ENCODE results near the gene CACNB2.

Gene CACNB2

DNA sequence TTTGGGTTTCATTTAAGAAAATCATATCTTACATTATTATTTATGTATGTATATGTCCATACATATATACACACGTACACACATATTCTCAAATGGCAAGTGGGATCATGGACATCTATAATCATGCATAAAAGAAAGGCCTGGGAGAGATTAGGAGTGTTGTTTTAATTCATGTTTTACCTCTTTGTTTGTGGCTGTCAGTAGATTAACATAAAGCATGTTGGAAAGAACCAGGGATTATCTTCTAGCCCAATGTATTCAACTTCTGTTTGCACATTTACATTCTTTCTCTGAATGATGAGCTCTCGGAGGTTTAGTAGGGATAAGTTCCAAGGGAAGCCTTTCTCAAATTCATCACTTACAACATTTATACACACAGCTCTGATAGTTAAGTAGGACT is 319.8 kb downstream of the CACNB2 start:
- DNase-seq, result no peak

DNA sequence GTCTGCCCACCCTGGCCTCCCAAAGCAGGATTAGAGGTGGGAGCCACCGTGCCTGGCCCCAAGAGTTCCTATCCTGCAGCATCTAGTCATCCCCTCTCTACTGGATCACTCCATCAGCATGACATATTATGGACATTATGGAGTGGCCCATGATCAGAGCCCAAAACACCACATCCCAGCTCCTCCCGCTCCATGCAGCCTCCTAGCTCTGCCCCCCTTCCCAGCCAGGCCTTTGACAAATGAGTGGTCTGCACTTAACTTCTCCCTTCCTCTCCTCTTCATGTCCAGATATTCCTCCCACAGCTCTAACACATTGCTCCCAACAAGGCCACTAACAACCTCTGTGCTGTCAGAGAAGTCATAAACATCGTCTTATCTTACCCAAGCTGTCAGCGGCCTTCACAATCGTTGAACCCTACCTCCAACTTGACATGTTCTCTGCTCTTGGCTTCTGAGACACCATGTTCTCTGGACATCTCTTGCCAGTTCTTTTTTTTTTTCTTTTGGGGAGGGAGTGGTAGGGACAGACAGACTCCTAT is 323.5 kb downstream of the CACNB2 start:
- no peak for DNase-seq

DNA sequence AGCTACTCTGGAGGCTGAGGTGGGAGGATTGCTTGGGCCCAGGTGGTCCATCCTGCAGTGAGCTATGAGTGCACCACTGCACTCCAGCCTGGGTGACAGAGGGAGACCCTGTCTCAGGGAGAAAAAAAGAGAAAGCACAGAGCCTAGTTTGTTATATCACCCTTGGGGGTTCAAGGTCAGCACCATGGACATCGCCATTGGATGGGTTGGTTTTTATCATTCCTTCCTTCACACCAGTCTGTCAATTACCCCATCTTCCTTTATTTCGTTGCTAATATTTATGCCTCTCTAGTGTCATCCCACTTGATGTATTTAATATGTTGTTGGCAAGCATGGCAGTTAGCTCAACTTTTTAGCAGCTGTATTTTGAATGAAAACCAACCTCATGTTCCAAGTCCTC is 328.9 kb downstream of the CACNB2 start:
- no peak for DNase-seq

DNA sequence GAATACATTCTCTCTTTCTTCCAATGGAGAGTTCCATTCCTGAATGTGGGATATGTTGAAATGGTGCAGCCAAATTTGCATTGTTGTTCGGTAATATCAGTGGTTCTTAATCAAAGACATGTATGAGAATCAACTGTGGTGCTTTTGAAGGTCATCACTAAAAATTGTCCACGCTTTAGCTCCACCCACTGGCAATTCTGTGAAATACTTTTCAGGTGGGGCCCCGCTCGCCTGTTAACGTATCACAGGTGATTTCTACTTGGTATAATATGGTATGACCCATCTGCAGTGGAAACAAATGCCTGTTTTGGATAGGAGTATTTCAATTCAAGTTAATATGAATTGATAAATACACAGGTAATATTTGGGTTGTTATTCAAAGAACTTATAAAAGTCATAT is 332.8 kb downstream of the CACNB2 start:
- DNase-seq, result peak; percentile 31

DNA sequence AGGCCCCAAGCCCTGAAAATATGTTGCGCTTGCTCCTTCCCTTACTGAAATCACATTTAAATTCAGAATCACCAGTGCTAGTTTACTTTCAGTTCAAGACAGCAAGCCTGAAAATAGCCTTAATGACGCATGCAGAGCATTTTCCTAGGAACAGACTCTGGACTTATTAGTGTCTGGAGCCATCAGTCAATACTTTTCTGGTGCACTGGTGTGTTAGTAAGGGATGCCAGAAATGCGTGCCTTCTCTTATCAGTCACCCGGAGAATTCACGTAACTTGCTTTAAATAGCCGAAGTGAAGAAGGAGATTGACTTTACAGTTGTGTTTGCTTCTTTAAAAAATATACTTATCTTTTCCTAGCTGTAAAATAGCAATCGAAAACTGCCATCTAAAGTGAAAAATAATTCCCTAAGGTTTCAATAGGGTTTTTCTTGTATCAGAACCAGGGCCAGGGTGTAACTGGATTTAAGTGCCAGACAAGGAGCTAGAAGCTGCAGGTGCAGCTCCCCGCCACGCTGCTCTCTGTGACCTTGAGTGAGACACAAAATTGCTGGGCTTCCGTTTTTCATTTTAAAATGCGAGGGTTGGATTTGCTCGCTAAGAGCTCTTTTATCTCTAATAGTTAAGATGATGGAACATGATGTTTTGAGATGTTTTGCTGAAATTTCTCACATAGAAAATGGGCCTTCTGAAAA is 333.3 kb downstream of the CACNB2 start:
- DNase-seq, result peak; percentile 75

DNA sequence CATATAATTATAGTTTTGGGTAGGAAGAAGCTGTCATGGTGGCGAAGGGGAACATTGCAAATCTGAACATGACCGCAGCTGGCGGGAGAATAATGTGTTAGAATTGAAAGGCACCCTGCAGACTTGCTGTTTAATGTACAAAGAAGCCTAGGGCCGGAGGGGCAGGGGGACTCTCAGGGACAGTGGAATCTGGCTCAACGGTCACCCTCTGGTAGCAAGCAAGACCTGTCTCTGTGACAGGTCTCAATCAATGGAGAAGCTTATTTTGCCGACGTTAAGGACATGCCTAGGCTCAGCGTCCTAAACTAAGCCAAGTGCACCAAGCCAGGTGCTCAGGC is 333.9 kb downstream of the CACNB2 start:
- DNase-seq, result no peak

DNA sequence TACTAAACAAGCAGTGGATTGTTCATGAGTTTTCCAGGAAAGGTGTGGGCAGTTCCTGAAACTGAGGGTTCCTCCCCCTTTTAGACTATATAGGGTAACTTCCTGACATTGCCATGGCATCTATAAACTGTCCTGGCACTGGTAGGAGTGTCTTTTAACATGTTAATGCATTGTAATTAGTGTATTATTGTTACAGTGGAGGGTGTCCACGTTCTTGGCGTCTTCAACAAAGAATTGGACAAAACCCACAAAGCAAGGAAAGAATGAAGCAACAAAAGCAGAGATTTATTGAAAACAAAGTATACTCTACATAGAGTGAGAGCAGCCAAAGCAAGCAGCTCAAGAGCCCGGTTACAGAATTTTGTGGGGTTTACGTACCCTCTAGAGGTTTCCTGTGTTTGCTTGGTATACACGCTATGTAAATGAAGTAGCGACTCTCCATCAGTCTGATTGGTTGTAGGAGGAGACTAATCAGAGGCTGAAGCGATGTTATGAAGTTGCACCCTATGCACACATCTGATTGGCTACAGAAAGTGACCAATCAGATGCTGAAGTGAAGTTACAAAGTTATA is 335.9 kb downstream of the CACNB2 start:
- no peak for DNase-seq

DNA sequence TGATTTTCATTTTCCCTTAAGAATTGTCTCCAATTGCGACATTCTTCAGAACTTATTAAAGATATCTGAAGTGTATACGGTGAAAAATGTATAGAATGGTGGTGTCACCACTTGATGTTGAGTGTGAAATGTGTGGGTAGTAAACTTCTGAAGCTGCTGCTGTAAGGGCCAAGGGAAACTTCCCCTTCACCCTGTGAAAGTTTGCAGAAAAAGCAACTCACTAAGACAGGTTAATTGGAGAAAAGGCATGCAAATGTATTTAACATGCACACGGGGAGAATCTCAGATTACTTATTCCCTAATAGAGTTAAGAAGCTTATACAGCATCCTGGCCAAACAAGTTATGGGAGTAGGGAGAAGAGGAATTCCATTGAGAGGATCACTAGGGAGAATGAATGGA is 338.1 kb downstream of the CACNB2 start:
- no peak for DNase-seq

DNA sequence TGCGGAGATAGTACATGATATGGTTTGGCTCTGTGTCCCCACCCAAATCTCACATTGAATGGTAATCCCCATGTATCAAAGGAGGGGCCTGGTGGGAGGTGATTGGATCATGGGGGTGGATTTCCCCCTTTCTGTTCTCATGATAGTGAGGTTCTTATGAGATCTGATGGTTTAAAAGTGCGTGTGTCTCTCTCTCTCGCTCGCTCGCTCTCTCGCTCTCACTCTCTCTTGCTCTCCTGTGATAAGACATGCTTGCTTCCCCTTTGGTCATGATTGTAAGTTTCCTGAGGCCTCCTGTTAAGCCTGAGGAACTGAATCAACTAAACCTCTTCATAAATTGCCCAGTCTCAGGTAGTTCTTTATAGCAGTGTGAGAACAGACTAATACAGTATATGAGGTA is 339.3 kb downstream of the CACNB2 start:
- no peak for DNase-seq

DNA sequence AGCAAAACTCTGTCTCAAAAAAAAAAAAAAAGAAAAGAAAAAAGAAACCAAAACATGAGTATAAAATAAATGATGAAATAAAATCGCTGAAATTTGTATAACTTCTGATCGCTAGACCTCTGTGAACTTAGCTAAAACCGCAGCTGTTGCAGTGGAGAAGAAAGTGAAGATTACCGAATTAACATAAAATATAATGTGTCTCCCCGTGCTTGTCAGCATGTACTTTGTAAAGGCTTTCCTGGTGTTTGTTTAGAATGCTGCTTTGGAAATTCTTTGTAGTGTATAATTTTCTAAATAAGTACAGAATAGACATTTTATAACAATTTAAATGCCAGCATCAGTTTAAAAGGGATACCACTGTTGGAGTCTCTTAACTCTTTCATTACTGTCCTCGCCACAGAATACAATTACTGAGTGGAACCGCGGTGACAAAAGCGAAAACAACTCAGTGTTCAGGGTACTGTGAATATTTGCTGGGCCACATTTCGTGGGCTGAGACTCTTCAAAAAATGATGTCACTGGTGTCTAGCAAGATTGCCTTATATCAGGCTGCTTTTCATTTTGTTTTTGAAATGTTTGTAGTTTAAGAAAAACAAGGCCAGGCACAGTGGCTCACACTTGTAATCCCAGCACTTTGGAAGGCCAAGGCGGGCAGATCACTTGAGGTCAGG is 343.4 kb downstream of the CACNB2 start:
- no peak for DNase-seq

DNA sequence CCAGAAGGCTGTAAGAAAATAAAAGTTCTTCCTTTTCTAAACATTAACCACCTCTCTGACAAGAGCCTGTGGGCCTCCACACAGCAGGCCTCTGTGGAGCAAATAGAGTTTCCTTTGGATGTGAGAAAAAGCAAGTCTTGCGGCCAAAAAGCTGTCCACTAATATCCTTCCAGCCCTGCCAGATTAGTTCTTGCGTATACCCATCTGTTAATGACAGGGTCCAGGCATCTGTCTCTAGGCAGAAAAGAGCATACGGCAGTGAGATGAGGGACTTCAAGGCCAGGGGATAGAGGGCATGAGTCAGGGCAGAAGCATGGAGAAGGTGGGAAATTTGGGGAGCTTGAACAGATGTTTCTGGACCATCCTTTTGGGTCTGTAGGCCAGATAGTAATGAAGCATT is 346.2 kb downstream of the CACNB2 start:
- no peak for DNase-seq

DNA sequence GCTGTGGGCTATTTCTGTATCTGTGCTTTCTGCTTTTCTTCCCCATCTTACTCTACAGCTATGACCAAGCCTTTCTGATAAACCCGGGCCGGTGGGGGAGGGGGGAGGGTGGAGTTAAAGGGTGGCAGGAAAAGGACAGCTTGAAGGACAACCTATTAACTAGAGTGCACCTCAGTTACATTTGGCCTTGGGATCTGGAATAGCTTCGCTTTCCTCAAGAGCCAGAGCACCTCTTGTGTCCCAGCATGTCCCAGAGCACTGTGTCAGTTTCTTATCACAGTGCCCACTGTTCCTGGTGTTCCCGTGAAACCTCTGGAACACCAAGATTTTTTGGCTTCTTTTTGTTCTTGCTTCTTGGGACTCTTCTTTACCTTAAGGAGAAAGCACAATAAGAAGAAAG is 350.5 kb downstream of the CACNB2 start:
- no peak for DNase-seq

DNA sequence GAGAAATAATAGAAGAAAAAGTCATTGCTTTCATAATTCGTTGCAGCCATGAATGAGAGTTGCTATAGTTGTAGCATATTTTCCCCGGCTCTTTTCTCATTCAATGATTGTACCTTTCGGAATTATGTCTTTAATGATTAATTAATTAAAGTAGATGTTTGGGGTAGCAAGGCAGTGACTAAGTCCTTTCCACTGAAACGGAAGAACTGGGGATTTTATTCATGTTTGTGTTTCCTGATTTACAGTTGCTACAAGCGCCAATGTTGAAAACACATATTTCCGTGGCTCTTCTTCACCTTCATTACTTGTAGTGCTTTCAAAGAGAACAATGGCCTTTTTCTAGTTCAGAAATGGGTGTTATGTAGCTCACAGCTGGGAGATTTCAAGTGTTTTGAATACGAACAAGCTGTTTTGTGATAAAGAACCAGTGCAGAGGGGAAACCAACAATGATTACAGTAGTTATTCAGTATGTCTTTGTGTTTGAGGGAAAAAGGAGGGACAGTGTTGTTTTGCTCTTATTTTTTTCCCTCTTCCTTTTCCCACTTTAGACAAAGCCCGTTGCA is 357.7 kb downstream of the CACNB2 start:
- DNase-seq, result no peak

DNA sequence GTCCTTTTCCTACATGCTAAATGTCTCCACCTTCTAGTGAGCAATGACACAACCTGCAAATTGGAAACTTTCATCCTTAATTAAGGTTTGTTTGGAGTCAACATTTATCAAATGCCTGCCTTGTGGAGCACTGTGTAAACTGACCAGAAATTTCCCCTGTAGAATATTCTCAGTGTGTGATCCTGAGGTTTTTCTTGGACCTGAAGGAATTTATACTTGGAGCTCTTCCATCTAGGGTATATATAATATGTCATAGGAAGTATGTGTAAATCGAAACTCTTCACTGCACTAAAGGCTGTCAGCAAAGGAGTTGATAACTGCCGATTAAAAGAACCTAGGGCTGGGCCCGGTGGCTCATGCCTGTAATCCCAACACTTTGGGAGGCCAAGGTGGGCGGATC is 358.8 kb downstream of the CACNB2 start:
- no peak for DNase-seq

DNA sequence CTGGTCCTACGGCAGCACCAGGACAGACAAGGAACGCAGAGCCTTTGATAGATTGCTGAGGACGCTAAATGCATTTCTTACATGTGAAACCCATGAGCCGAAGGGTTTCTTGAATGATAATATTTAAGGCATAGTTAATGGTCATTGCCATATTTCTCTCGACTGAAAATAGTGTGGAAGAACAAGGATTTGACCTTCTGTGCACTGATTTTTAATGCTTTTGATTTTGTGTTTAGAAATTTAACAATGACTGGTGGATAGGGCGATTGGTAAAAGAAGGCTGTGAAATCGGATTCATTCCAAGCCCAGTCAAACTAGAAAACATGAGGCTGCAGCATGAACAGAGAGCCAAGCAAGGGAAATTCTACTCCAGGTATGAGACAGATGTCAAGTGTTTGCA is 360.4 kb downstream of the CACNB2 start:
- no peak for DNase-seq

DNA sequence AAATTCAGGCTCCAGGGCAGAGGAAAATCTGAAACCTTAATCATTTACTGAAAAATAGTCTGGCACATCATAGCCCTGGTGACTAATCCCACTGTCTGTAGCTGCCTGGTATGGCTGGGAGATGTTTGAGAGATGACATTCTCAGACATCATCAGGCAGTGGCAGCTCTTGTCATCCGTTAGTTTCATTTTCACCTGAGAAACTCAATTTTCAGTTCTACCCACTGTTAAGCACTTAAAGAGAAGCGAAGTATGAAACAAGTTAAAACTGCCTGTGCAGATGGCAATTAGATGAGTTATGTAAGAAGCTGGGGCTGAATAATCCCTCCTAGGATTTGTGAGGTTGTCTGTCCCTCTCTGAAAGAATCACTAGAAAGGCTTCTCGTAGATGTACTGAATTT is 361.0 kb downstream of the CACNB2 start:
- peak; percentile 16 for DNase-seq

DNA sequence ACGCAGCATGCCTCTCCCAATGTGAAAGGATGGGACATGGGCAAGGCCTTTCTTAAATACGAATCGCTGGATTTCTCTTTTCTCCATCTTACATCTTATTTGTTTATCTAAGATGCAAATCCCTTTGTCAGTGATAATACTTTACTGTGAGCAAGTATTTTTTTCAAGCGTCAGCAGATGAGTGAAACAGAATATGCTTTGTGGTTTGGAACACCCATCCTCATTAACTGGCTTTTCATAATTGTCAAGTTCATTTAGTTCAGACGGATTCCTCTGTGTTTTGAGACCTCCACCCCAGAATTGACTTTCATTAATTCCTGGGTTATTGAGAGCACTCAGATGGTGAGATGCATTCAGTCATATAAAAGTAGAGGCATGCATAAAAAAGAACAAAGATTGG is 361.4 kb downstream of the CACNB2 start:
- peak; percentile 39 for DNase-seq

DNA sequence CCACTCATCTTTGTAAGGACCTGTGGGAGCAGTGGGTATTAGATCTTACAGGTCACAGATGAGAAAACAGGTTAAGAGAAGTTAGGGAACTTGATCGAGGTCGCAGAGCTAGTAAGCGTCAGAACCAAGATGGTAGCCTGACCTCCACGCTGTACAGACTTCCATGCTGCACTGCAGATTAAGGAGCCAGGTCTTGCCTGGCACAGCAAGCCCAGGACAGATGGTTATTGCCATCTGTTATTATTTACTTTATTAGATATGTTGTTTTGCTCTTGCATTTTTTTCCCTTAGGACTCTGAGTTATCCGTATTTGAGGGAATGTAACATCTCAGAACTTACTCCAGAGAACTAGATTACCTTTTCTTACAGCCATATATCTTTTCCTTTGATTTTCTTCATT is 363.9 kb downstream of the CACNB2 start:
- DNase-seq, result no peak

DNA sequence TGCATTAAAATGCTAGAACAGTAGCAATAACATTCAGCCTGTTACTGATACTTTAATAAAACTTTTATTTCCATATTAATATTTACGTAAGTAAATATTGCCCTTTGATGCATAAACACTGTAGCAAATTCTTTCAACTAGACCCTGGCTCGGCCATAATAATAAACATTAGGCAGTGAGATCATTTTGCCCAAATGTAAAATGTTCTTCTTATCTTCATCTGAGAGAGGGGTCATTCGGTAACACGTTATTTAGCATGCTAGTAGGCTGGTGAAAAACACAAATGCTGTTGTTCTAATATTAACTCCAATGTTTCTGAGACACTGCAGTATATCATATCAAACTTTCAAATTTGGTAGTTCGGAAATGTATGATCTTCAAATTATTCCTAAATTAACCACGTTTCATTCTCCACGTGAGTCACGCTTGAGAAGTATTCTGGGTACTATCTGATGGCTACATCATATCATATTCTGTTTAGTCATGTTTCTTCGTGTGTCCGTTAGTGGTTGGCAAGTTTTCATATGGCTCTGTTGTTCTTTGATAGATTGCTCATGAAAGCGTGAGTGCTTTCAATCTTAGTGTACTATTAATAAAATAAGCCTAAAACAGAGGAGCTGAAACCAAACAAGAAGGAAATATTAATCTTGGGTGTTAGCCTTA is 365.4 kb downstream of the CACNB2 start:
- peak; percentile 25 for DNase-seq

DNA sequence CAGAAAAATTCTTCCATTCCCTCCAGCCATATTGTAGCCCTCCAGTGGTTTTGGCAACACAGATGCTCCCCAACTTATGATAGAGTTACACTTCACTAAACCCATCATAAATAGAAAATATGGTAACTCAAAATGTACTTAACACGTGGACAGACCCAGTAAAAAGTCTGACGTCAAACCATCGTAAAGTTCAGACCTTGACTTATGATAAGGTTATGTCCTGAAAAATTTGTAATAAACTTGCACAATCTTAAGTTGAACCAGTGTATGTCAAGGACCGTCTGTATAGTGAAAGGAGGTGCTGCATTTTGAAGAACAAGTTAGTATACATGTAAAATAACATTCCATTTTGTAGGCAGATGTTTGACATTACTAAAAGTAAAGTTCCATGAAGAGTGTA is 368.4 kb downstream of the CACNB2 start:
- no peak for DNase-seq

DNA sequence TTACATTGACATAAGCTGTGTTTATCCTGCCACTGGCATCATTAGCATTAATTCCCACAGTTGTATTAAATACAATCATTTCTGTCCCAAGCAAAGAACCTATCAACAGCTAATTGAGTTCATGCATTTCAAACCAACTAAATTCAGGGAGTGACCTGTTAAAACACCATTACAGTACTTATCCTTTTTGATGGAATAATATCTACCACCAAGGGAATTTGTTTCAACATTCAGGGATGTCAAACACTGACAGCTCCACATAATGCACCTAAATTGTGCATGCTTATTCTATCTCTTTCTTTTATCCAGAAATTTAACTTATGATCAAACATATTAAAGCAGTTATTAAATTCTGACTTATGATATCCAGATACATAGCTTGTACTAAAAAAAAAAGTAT is 374.3 kb downstream of the CACNB2 start:
- DNase-seq, result no peak

DNA sequence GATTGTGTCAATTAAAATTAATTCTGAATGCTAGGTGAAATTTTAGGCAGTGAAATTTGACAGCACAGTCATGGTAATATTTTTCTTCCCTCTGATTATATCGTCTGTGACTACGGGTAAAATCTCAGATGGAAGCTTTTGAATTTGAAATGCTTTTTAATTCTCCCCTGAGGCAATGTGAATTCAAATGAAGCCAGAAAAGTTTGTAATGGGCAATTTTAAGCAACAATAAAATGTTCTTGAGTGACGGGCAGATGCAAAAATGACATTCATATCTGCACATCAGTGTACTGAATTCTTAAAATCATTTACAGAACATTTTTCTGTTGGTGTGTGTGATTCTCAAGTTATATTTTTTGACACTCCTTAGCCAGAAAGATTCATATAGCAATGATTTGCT is 376.6 kb downstream of the CACNB2 start:
- no peak for DNase-seq

DNA sequence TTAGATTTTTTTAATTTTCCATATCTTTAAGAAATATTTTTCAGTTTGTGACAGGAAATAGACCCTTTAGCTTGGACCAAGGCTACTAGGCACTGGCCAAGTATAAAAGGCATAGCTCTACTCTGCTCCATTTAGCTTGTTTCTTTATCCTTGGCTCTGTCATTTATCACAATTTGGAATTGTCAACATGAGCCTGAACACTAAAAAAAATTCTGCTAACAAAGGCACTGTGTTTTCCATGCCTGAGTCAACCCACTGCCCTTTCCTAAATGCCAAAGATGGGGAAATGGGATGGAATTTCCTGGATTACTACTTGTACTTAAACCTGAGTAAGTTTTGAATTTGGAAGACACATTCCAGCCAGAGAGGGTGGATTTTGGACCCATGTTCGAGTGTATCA is 382.8 kb downstream of the CACNB2 start:
- no peak for DNase-seq

DNA sequence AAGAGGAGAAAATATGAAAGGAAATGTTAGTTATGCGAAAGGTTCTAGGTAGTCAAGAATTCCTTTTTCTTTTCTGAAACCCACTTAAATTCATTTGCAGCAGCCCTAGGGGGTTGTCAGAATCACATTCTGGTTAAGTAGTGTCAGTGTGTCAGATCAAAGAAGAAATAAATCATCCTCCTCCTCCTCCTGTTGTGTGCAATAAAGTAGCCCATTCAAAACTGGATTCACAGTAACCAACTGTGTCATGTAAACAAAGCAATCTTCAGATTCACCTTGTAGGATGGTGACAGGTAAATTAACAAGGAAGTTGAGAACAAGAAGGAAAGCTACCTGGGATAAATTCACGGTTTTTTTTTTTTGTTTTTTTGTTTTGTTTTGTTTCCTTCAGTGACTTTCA is 383.6 kb downstream of the CACNB2 start:
- DNase-seq, result no peak
